SHP77 treated with DMSO at 0.1 percent for 48 hours (cell line): ENCODE results near the gene PRRX1.

Experiments used
- DNase-seq: peaks from one replicate; lab custom pipeline; 2025; lab: John Stamatoyannopoulos, UW

Gene PRRX1

GRCh38 chr1:170664828-170665612 lies 1.1 kb downstream of the PRRX1 start:
- DNase-seq, result no peak

- DNase-seq, result no peak
These were observed 1.7 kb downstream of the PRRX1 start for GRCh38 chr1:170665629-170666028.

DNA sequence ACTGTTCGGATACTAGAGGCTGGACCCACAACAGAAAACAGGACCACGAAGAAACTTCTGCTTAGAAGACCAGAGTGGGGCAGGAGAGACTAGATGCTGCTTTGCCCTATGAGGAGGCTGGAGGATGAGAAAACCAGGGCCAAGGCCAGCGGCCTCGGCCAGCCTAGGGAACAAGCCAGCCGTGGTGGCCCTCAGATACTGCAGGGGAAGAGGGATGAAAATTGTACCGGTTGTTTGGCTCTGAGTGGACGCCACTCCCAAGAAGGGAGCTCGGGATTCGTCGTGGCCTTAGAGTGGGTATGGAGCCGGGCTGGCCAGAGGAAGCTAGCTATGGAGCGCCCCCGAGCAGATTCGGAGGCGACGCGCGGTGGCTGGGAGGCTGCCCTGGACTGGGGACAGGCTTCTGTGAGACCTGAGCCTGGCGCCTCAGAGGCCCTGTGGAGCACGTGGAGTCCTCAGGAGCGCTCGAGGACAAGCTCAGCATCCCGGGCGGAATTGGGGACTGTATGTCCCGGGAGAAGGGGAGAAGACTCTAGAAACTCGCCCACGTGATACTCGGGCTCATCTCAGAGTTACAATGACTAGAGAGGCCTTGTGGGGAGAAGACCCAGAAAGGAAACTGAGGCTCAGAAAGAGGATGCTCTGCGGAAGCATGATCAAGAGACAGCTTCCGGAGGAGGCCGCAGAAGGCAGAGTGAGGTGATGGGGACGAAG lies 2.8 kb downstream of the PRRX1 start:
- no peak for DNase-seq

DNA sequence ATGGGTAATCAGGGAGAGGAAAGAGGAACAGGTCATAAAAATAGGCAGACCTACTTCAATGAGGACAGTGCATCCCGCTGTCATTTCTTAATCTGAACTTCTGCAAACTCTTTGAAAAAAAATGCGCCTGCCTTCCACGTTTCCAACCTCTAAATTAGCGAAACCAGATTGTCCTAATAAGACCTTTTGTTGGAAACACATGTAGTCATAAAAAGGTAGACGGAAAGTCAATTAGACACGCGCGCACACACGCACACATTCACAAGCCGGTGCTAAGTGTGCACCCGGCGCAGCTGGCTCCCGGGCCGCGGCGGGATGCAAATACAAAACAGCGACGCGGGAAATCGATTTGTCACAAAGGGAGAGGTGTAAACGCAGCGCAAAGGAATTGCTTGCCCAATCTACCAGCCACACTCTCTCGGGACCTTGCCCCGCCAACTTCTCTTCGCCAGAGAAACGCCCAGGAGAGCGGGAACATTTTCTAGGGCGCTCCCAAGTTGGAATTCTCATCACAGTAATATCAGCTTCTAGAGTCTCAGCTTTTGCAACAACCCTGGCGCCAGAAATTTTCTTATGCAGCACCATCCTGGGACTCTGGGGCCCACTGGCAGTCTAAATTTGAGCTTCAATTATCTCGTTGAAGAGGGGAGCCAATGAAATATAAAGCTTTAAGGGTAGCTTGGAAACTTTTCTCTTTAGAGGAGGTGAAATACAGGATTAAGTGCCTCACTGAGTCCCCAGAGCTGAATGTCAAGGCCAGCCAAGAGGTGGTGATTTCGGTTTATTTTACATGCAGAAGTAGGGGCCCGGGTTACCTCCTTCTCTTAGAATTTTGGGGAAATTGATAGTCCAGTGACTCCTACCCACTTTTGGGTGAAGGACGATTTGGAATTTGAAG lies 4.5 kb downstream of the PRRX1 start:
- no peak for DNase-seq

DNA sequence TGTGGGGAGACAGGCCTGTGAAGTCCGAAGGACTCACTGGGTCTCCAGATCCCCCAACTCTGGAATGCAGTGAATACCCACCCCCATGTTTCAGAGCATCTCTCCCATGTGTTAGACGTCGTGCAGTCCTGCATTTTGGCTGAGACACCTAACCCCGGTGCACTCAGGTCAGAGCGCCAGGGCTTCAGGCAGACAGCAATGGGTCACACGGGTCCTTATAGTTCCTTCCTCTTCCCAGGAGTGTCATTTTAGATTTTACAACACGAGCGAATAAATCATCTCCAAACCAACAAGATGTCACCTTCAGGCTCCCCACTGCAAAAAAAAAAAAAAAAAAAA lies 5.1 kb downstream of the PRRX1 start:
- no peak for DNase-seq

GRCh38 chr1:170669586-170670530 lies 5.9 kb downstream of the PRRX1 start:
- no peak for DNase-seq

DNA sequence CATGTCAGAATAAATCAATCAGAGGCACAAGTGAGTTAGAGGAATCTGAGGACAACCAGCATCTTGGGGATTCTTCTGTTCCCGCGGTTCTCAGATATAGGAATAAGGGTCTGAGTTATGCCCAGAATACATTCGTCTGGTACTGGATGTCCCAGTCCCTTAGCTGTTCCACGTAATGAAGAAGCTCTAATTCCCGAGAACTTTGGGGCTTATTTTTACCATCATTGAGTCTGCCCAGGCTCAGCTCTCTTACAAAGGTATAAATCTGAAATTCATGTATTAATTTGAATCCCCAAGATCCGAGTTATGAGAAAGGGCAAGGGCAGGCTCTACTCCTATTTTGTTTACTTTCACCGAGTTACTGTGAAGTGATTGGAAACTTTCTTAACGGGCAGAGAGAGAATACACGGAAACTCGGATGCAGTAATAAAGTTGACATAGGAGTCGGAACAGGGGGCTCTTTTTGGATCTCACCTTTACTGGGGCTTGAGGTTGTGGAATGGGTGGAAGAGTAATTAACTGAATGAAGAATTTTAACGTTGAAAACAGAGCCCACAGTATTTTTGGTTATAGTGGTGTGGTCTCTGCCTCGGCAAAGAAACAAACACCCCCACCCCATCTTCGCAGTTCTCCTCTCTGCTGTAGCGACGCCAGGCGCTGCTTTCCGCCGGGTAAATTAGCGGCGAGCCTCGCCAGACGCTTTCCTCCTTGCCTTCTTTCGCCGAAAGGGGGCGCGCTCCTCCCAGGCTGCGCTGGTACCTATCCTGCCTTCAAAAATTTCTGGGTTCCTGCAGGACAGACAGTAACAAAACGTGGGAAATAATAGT lies 7.1 kb downstream of the PRRX1 start:
- DNase-seq, result no peak

DNA sequence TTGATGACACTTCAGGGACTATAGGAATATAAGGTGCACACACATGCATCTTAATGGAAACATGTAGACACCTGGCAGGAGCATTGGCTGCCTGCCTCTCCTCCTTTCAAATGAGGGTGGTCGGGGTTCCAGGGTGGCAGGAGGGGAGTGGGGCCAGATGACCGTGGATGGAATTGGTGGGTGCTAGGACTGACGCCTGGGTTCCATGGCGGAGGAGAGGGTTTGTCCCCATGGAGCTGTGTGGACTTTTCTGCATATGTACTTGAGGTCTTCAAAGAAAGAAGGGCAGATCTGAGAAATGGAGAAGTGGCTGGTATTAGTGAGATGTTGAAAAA lies 7.7 kb downstream of the PRRX1 start:
- DNase-seq, result no peak

DNA sequence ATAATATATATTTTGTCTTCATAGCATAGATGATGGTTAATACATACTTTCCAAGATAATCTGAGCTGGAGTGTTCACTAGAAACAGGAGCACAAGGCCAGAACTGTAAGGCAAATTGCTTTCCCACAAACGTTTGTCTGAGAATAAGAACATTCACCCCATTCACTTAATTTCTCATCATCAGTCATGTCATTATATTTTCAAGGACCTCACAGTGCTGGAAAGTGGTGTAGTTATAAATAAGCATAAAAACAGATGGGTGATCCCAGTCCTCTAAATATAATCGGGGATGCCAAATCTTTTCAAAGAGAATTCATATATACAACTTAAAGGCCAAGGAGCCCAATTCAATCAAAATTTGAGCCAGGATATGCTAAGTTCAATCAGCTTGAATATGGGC lies 8.4 kb downstream of the PRRX1 start:
- no peak for DNase-seq

DNA sequence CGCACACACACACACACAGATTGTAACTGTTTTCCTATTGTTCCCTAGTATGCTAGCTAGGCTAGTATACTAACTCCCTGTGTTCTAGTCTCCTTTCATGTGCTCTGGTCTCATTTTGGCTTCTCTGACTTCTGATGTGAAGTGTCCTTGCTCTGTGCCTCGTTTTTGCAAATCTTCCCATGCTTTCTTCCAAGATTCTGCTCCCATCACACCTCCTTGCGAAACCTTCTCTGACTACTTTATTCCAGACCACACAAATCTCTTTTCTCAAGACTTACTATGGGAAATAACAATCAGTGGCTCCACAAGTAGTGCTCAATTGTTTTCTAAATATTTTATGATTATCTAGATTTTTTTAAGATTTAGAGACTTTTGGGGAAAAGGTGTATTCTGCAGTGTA lies 10.3 kb downstream of the PRRX1 start:
- no peak for DNase-seq

- DNase-seq, result no peak
These were observed 11.1 kb downstream of the PRRX1 start for GRCh38 chr1:170674986-170675385.

- no peak for DNase-seq
These were observed 11.9 kb downstream of the PRRX1 start for GRCh38 chr1:170675865-170676264.

DNA sequence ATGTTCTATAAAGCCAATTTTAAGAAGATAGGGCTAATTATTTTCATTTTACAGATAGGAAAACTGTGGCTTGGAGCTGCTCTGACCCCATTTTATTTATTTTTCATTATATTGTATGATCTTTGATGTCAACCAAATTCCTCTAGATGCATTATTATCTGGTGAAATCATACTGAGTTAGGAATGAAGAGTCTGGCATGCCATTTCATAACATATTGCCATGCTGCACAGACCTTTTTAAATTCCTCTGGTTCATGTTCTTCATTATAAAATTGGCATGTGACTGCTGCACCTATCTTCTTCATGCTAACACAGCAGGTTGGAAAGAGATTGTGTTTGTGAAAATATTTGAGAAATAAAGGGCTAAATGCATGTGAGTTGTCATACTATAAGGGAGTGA lies 12.7 kb downstream of the PRRX1 start:
- no peak for DNase-seq

GRCh38 chr1:170678027-170678600 lies 14.2 kb downstream of the PRRX1 start:
- no peak for DNase-seq

DNA sequence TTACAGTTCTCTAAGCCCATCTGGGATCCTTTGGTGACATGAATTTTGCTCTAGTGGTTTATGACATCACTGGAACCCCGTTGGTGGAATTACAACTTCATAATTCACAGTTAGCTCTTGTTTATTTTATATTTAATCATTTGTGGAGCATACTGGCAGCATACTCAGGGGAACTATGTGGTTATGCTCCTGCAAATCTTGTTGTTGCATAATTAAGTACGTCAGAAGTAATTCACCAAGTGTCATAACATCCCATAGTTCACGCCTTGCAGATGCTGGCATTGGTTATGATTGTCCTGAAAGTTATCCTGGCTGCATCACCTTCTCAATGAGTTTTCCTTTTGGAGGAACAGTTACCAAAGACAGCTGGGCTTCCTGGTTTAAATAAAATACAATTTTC lies 16.5 kb downstream of the PRRX1 start:
- DNase-seq, result no peak

DNA sequence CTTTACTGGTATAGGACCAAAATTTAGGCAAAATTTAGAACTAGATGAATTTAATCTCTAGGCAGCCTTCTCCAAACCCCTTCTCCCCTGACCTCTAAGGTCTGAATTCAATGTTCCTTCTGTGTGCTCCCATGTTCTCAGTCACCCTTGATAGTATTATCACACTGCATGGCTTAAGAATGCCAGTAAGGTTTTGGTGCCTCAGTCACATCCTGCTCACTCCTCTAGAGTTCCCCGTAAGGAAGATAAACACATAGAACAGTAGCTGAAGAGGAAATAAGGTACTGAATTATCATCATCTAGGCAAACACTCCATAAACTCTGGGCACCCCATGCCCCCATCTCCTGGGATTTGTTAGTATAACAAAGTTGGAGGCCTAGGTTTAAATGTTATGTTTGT lies 18.2 kb downstream of the PRRX1 start:
- DNase-seq, result no peak

DNA sequence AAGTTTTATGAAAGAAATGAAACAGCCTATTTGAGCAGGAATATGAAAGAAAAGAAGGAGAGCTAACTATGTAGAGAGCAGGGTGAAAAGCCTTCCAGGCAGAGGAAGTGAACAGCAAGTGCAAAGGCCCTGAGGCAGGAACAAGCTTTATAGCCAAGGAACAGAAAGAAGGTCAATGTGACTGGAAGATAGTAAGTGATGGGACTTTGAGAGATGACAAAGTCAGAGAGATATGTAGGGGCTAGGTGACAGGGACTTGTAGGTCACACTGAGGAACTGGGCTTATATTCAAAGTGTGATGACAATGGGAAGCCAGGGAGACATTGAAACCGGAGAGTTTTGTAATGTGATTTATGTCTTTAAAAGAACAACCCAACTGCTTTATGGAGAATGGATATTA lies 18.9 kb downstream of the PRRX1 start:
- DNase-seq, result no peak

GRCh38 chr1:170685166-170685565 lies 21.2 kb downstream of the PRRX1 start:
- DNase-seq, result no peak

- no peak for DNase-seq
These were observed 22.4 kb downstream of the PRRX1 start for GRCh38 chr1:170686291-170686690.

DNA sequence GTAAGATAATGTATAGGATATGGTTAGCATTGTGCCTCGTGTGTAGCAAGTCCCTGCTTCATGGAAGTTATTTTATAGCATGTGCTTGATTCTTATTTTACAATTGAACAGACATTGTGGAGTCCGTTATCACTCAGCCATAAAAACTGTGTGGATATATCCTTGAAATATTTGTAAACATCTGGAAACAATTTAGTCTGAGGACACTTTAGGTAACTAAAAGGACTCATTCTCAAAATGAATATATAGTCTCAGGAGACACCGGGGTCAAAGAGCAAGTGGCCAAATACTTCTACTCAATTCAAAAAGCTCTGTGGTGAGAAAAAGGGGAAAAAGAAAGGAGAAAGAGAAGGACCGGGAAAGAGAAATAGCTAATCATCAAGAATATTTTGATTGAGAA lies 23.7 kb downstream of the PRRX1 start:
- DNase-seq, result no peak

DNA sequence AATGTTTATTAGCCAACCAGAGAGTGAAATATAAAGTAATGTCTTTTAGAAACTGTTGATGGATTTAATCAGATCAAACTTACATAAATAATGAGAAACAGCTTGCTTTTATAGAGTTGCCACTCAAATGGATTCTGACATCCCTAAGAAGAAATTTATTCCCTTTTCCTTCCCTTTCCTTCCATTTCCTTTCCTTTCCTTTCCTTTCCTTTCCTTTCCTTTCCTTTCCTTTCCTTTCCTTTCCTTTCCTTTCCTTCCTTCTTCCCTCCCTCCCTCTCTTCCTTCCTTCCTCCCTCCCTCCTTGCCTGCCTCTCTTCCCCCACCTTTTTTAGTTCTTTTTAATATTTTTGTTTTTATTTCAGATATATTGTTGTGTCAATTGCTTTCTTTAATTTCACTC lies 27.3 kb downstream of the PRRX1 start:
- DNase-seq, result no peak
